Endothelial cell of umbilical vein (primary cell): ENCODE data around the gene WHRN. TPM values are rescaled to one million over a fixed set of nuclear protein-coding genes. Genes with fewer than 3 reads are reported as not detected.

Experiments used
- BruUV-seq: library from RNA; stranded (reverse); fragments of 400-500 nt; replicated peaks from 2 replicates; lab custom pipeline; 2021; lab: Mats Ljungman, UMichigan
- CTCF ChIA-PET: fragments of 300-600, 350-600 bp; sonication (Branson Sonifier 250); formaldehyde crosslinking; loops from one replicate; lab custom pipeline; 2021; ENCODE audit warnings: antibody characterized with exemption, inconsistent platforms; lab: Charles Lee
- POLR2A ChIA-PET: fragments of 300-600, 350-600 bp; sonication (Branson Sonifier 250); formaldehyde crosslinking; loops from one replicate; lab custom pipeline; 2021; ENCODE audit warnings: antibody characterized with exemption, inconsistent platforms; lab: Charles Lee
- DNase-seq: peaks from one replicate; pipeline ENCODE4 v3.0.0-alpha.2; 2011; ENCODE audit warnings: low read depth, low spot score
- FAIRE-seq: peaks from 2 replicates; lab custom pipeline; 2011; peaks lifted over from hg19 to GRCh38; lab: Jason Lieb, UNC
- H2AFZ ChIP-seq: 2 replicates; pipeline ENCODE4 v1.6.0; 2012; ENCODE audit warnings: low read depth, low read length, control low read depth, inconsistent platforms
- H3K27ac ChIP-seq: 2 replicates; pipeline ENCODE4 v1.5.1; 2011; ENCODE audit warnings: low read depth, mild to moderate bottlenecking, control low read depth, low read length, moderate library complexity; ENCODE audit not compliant: insufficient read depth
- H3K27me3 ChIP-seq, 2 experiments: 2 replicates each; pipeline versions ENCODE4 v1.6.0 to v1.6.1; 2011; ENCODE audit warnings: low read length in 2 of 2, mixed read lengths in 1 of 2; ENCODE audit not compliant: control insufficient read depth in 2 of 2, insufficient read depth in 2 of 2
- H3K36me3 ChIP-seq, 2 experiments: 2 replicates in 1 of 2; 3 replicates in 1 of 2; pipeline ENCODE4 v1.5.1; 2011; ENCODE audit warnings: low read length in 2 of 2, mild to moderate bottlenecking in 1 of 2, moderate library complexity in 1 of 2; ENCODE audit not compliant: control insufficient read depth in 2 of 2, insufficient read depth in 2 of 2; ENCODE audit errors: extremely low read depth in 1 of 2
- H3K4me1 ChIP-seq: 3 replicates; pipeline ENCODE4 v1.5.1; 2011; ENCODE audit warnings: mild to moderate bottlenecking, low read length; ENCODE audit not compliant: control insufficient read depth, insufficient read depth; ENCODE audit errors: extremely low read depth
- H3K4me2 ChIP-seq: 2 replicates; pipeline ENCODE4 v1.6.1; 2011; ENCODE audit warnings: low read length, control low read depth, mixed read lengths; ENCODE audit not compliant: insufficient read depth
- H3K4me3 ChIP-seq, 3 experiments: fragments of 200-600 bp in 1 of 3; sonication (generic), shearing (Covaris generic) in 1 of 3; replicated peaks in 1 of 3; 2 replicates each; pipeline ENCODE4 v1.5.1; 2011 to 2016; ENCODE audit warnings: control low read depth in 3 of 3, low read length in 3 of 3, mild to moderate bottlenecking in 2 of 3, inconsistent platforms in 1 of 3, low read depth in 1 of 3, moderate library complexity in 1 of 3; ENCODE audit not compliant: insufficient read depth in 1 of 3
- H3K79me2 ChIP-seq: 2 replicates; pipeline ENCODE4 v1.6.0; 2012; ENCODE audit warnings: low read length, inconsistent platforms; ENCODE audit not compliant: control insufficient read depth, insufficient read depth
- H3K9ac ChIP-seq: replicated peaks from 2 replicates; pipeline ENCODE3; 2011; ENCODE audit warnings: low read length, control low read depth; ENCODE audit not compliant: insufficient read depth; ENCODE audit errors: extremely low read depth
- H3K9me1 ChIP-seq: replicated peaks from 3 replicates; pipeline ENCODE4 v1.6.0; 2011; ENCODE audit warnings: mild to moderate bottlenecking, low read length; ENCODE audit not compliant: control insufficient read depth, insufficient read depth; ENCODE audit errors: extremely low read depth
- H3K9me3 ChIP-seq: replicated peaks from 2 replicates; pipeline ENCODE4 v1.5.1; 2012; ENCODE audit warnings: low read length, inconsistent platforms; ENCODE audit not compliant: control insufficient read depth, insufficient read depth
- H4K20me1 ChIP-seq: replicated peaks from 2 replicates; pipeline ENCODE3; 2011; ENCODE audit warnings: mild to moderate bottlenecking, low read length; ENCODE audit not compliant: control insufficient read depth, insufficient read depth; ENCODE audit errors: extremely low read depth
- CTCF ChIP-seq, 2 donors: IDR thresholded peaks; 1 replicate in 1 of 2; 2 replicates in 1 of 2; pipeline ENCODE4 v1.5.1; 2011; ENCODE audit warnings: low read length in 2 of 2, mild to moderate bottlenecking in 2 of 2, moderate library complexity in 2 of 2, control low read depth in 1 of 2, inconsistent platforms in 1 of 2, low read depth in 1 of 2; ENCODE audit not compliant: insufficient read depth in 1 of 2; ENCODE audit errors: extremely low read depth in 1 of 2
- EZH2 ChIP-seq: IDR thresholded peaks from 2 replicates; pipeline ENCODE4 v1.6.1; 2012; ENCODE audit warnings: borderline replicate concordance, low read depth, mild to moderate bottlenecking, moderate library complexity, low read length, inconsistent platforms; ENCODE audit not compliant: severe bottlenecking
- FOS ChIP-seq: IDR thresholded peaks from 2 replicates; pipeline ENCODE4 v1.6.1; 2011; ENCODE audit warnings: mild to moderate bottlenecking, low read length, moderate library complexity, borderline replicate concordance; ENCODE audit not compliant: insufficient read depth
- GATA2 ChIP-seq: IDR thresholded peaks from 2 replicates; pipeline ENCODE4 v1.7.0; 2011; ENCODE audit warnings: low read depth, mild to moderate bottlenecking, moderate library complexity, mixed read lengths, low read length; ENCODE audit not compliant: insufficient read length, insufficient read depth
- JUN ChIP-seq: IDR thresholded peaks from 2 replicates; pipeline ENCODE4 v1.6.1; 2011; ENCODE audit warnings: borderline replicate concordance, low read depth; ENCODE audit not compliant: insufficient read length, insufficient read depth
- MAX ChIP-seq: IDR thresholded peaks from 2 replicates; pipeline ENCODE4 v1.6.1; 2011; ENCODE audit not compliant: insufficient read depth, insufficient read length
- MYC ChIP-seq: IDR thresholded peaks from one replicate; pipeline ENCODE4 v1.6.1; 2011; ENCODE audit warnings: mild to moderate bottlenecking, low read depth, low read length
- POLR2A ChIP-seq: IDR thresholded peaks from 2 replicates; pipeline ENCODE4 v1.6.1; 2012; ENCODE audit warnings: low read depth, mild to moderate bottlenecking, control low read depth, low read length
- POLR2AphosphoS5 ChIP-seq: IDR thresholded peaks from 2 replicates; pipeline ENCODE4 v1.6.1; 2012; ENCODE audit warnings: low read depth, mild to moderate bottlenecking, control low read depth, low read length, moderate library complexity; ENCODE audit not compliant: insufficient read depth
- dilution Hi-C: fragments of 300-500 bp; cut with MboI; formaldehyde crosslinking; loops from one replicate; pipeline ENCODE4 v1.15.0; 2019; ENCODE audit warnings: low sequenced_read_pairs; ENCODE audit not compliant: extremely low pct_ligation_motif_present
- intact Hi-C: fragments of 100-400 bp; cut with micrococcal nuclease; formaldehyde crosslinking; loops from one replicate; pipeline ENCODE4 v1.10.0; 2022
- polyA plus RNA-seq, 4 experiments: library from polyadenylated mRNA; depleted of rRNA in 3 of 4; stranded (reverse) in 3 of 4; unstranded in 1 of 4; fragments of >200 nt; gene quantifications; 2 replicates each; pipeline versions ENCODE4 v1.2.1 to v1.2.3, GENCODE V29; 2011 to 2012; ENCODE audit warnings: missing spikeins in 1 of 4
- total RNA-seq: library from RNA; stranded (reverse); gene quantifications from 2 replicates; pipeline ENCODE4 v1.2.3, GENCODE V29; 2021

The WHRN gene
- total and polyA plus RNA-seq, 2 donors (not counting 3 experiments of a cell fraction or from before 2014, with no cell fraction given), result 0.35 to 0.69 TPM

DNA sequence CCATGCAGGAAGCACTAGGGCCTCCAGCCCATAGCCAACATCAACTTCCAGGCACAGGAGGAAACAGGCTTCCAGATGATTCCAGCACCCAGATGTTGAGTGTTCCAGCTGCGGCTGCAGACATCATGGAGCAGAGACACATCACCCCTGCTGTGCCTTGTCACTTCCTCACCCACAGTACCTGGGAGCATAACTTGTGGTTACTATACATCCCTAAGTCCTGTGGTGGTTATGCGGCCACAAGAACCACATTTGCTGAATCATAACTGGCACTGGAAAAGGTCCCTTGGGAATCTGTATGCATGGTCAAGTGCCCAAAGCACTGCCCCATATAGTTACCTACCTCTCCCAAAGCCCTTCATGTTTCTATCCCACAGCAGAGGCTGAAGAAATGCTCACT, 56.6 kb downstream of the WHRN start:
- dilution Hi-C loops (no loop called here), intact Hi-C loops (no loop called here)
- DNase-seq, result no peak
- H3K4me3 ChIP-seq, result no peak overlapping the region
- TF ChIP-seq EZH2 (no peak), JUN (no peak), POLR2AphosphoS5 (no peak), FOS (no peak), GATA2 (no peak), CTCF (IDR thresholded peaks at IDR 0.05; ENCODE audit: extremely low read depth in 1 of 2, insufficient read depth in 1 of 2, low read depth in 1 of 2, low read length in 2 of 2) (no peak), MAX (no peak), MYC (no peak), POLR2A (no peak)
- no peaks in the 10 kb centered on the region for H3K9me1 ChIP-seq
- ChIA-PET CTCF (interaction anchor here (2.2 kb wide), 1 partner anchor 205 kb away, joined by 10 read pairs; no protein-coding TSS in a partner anchor), POLR2A (no interaction called here)
- no peak overlapping the region for H3K4me2 ChIP-seq
- H3K79me2 ChIP-seq, result no peaks in the 10 kb centered on the region
- H3K9ac ChIP-seq, result no peak overlapping the region
- H2AFZ ChIP-seq, result no peak overlapping the region
- no peaks in the 10 kb centered on the region for H3K36me3 ChIP-seq
- no peak for FAIRE-seq
- no TSS peak for BruUV-seq
- no peak overlapping the region for H3K27ac ChIP-seq
- no peaks in the 10 kb centered on the region for H3K9me3 ChIP-seq
- H4K20me1 ChIP-seq, result no peaks in the 10 kb centered on the region
- no peaks in the 10 kb centered on the region for H3K27me3 ChIP-seq
- H3K4me1 ChIP-seq, result peaks cover 16% of the 10 kb centered on the region
